K562 (cell line): ENCODE measurements around the gene CACNA1I. TPM values are rescaled to one million over a fixed set of nuclear protein-coding genes. Genes with fewer than 3 reads are reported as not detected.

Experiments used
- CEBPG ChIP-seq, 3 experiments: fragments of 200-800 bp in 1 of 3; sonication (Bioruptor generic) in 1 of 3; sonication (generic) in 1 of 3; formaldehyde crosslinking in 1 of 3; IDR thresholded peaks in 2 of 3; conservative IDR thresholded peaks in 1 of 3; 2 replicates each; pipeline versions ENCODE4 v1.6.1 to v1.8.0; 2016 to 2022; ENCODE audit warnings: missing compliant biosample characterization in 2 of 3, missing genetic modification characterization in 2 of 3, mild to moderate bottlenecking in 1 of 3, missing genetic modification reagents in 1 of 3
- EHMT2 ChIP-seq: fragments of 450-650 bp; IDR thresholded peaks from 2 replicates; pipeline ENCODE4 v1.6.1; 2018; ENCODE audit warnings: antibody characterized with exemption
- FIP1L1 ChIP-seq: fragments of 200-400 bp; formaldehyde crosslinking; IDR thresholded peaks from 2 replicates; pipeline ENCODE4 v1.6.1; 2018; ENCODE audit warnings: mild to moderate bottlenecking, low read depth, low read length; ENCODE audit not compliant: poor library complexity, severe bottlenecking
- KDM1A ChIP-seq, 2 experiments: fragments of 450-650 bp; IDR thresholded peaks; 2 replicates each; pipeline ENCODE4 v1.6.1; 2016; ENCODE audit warnings: mild to moderate bottlenecking in 2 of 2
- KLF10 ChIP-seq: fragments of 250-450 bp; sonication (Bioruptor Pico); IDR thresholded peaks from 2 replicates; pipeline ENCODE4 v1.6.1; 2021; ENCODE audit warnings: matching md5 sums
- NFXL1 ChIP-seq: fragments of 450-650 bp; formaldehyde crosslinking; IDR thresholded peaks from 2 replicates; pipeline ENCODE4 v1.4.0; 2021; ENCODE audit warnings: mild to moderate bottlenecking
- RBM39 ChIP-seq: fragments of 200-400 bp; formaldehyde crosslinking; optimal IDR thresholded peaks from 2 replicates; pipeline ENCODE3; 2018; ENCODE audit warnings: low read depth, low read length
- RFX7 ChIP-seq: fragments of 250-450 bp; sonication (Bioruptor Pico); IDR thresholded peaks from 2 replicates; pipeline ENCODE4 v1.5.1; 2021; ENCODE audit warnings: mild to moderate bottlenecking
- SREBF2 ChIP-seq: sonication (generic); formaldehyde crosslinking; IDR thresholded peaks from 2 replicates; pipeline ENCODE4 v1.4.0; 2020; ENCODE audit warnings: mild to moderate bottlenecking, missing genetic modification reagents
- ZNF133 ChIP-seq: fragments of 250-450 bp; sonication (Bioruptor Pico); IDR thresholded peaks from 2 replicates; pipeline ENCODE4 v1.4.0; 2020; ENCODE audit warnings: mild to moderate bottlenecking
- ZNF212 ChIP-seq: fragments of 450-650 bp; formaldehyde crosslinking; IDR thresholded peaks from 2 replicates; pipeline ENCODE4 v1.4.0; 2020; ENCODE audit warnings: mild to moderate bottlenecking
- ZNF79 ChIP-seq: fragments of 250-450 bp; sonication (Bioruptor Pico); IDR thresholded peaks from 2 replicates; pipeline ENCODE4 v1.4.0; 2020; ENCODE audit warnings: low read depth, mild to moderate bottlenecking, moderate library complexity
- polyA plus RNA-seq, 8 experiments: library from polyadenylated mRNA; depleted of rRNA in 4 of 8; stranded (reverse) in 5 of 8; unstranded in 3 of 8; fragments of >200 nt; fragmentation: Nextera tagmentation in 2 of 8; fragmentation: Illumina TruSeq in 1 of 8; extraction: Ambion mirVana in 2 of 8; extraction: Trizol in 1 of 8; gene quantifications; 2 replicates each; pipeline versions ENCODE4 v1.2.1 to v1.2.3, GENCODE V29; 2011 to 2014; ENCODE audit warnings: inconsistent platforms in 1 of 8, missing spikeins in 1 of 8
- total RNA-seq, 7 experiments: library from RNA; depleted of rRNA in 6 of 7; stranded (reverse); fragments of >200 nt in 6 of 7; fragmentation: Illumina TruSeq in 2 of 7; extraction: Trizol in 2 of 7; gene quantifications; 2 replicates each; pipeline versions ENCODE4 v1.2.1 to v1.2.3, GENCODE V29; 2011 to 2021; ENCODE audit warnings: low replicate concordance in 1 of 7
- TF ChIP-seq, protein P1 (sequence below): fragments of 450-650 bp; IDR thresholded peaks from 2 replicates; pipeline ENCODE4 v1.6.1; 2016; ENCODE audit warnings: low read depth
- TF ChIP-seq, protein P2 (sequence below): sonication (generic); formaldehyde crosslinking; IDR thresholded peaks from 2 replicates; pipeline ENCODE4 v1.8.1; 2023; ENCODE audit warnings: missing genetic modification reagents, mild to moderate bottlenecking, borderline replicate concordance

The CACNA1I gene
- total and polyA plus RNA-seq, 9 of the 15 experiments (the other 6 are each of a cell fraction or from before 2014, with no cell fraction given) = 0.01 to 0.79 (median 0.32) TPM; not detected in 1

- TF ChIP-seq CEBPG (CRISPR knock-in tag; IDR thresholded peaks at IDR 0.05) (no peak), CEBPG (tag; conservative IDR thresholded peaks at IDR 0.05 in 1 of 2, IDR thresholded peaks at IDR 0.05 in 1 of 2) (no peak), ZNF212 (CRISPR knock-in tag) (no peak), EHMT2 (no peak), ZNF79 (CRISPR knock-in tag) (no peak), RBM39 (no peak), ZNF133 (CRISPR knock-in tag) (no peak), RFX7 (no peak), NFXL1 (peak; percentile 63; the same call in 1 of the 2 replicates), KDM1A (IDR thresholded peaks at IDR 0.05) (no peak), KLF10 (CRISPR knock-in tag) (0 out of 2 replicates have a peak, but pooled peaks have one; percentile 10), SREBF2 (CRISPR knock-in tag) (no peak), FIP1L1 (no peak)
- TF ChIP-seq, protein P1, sequence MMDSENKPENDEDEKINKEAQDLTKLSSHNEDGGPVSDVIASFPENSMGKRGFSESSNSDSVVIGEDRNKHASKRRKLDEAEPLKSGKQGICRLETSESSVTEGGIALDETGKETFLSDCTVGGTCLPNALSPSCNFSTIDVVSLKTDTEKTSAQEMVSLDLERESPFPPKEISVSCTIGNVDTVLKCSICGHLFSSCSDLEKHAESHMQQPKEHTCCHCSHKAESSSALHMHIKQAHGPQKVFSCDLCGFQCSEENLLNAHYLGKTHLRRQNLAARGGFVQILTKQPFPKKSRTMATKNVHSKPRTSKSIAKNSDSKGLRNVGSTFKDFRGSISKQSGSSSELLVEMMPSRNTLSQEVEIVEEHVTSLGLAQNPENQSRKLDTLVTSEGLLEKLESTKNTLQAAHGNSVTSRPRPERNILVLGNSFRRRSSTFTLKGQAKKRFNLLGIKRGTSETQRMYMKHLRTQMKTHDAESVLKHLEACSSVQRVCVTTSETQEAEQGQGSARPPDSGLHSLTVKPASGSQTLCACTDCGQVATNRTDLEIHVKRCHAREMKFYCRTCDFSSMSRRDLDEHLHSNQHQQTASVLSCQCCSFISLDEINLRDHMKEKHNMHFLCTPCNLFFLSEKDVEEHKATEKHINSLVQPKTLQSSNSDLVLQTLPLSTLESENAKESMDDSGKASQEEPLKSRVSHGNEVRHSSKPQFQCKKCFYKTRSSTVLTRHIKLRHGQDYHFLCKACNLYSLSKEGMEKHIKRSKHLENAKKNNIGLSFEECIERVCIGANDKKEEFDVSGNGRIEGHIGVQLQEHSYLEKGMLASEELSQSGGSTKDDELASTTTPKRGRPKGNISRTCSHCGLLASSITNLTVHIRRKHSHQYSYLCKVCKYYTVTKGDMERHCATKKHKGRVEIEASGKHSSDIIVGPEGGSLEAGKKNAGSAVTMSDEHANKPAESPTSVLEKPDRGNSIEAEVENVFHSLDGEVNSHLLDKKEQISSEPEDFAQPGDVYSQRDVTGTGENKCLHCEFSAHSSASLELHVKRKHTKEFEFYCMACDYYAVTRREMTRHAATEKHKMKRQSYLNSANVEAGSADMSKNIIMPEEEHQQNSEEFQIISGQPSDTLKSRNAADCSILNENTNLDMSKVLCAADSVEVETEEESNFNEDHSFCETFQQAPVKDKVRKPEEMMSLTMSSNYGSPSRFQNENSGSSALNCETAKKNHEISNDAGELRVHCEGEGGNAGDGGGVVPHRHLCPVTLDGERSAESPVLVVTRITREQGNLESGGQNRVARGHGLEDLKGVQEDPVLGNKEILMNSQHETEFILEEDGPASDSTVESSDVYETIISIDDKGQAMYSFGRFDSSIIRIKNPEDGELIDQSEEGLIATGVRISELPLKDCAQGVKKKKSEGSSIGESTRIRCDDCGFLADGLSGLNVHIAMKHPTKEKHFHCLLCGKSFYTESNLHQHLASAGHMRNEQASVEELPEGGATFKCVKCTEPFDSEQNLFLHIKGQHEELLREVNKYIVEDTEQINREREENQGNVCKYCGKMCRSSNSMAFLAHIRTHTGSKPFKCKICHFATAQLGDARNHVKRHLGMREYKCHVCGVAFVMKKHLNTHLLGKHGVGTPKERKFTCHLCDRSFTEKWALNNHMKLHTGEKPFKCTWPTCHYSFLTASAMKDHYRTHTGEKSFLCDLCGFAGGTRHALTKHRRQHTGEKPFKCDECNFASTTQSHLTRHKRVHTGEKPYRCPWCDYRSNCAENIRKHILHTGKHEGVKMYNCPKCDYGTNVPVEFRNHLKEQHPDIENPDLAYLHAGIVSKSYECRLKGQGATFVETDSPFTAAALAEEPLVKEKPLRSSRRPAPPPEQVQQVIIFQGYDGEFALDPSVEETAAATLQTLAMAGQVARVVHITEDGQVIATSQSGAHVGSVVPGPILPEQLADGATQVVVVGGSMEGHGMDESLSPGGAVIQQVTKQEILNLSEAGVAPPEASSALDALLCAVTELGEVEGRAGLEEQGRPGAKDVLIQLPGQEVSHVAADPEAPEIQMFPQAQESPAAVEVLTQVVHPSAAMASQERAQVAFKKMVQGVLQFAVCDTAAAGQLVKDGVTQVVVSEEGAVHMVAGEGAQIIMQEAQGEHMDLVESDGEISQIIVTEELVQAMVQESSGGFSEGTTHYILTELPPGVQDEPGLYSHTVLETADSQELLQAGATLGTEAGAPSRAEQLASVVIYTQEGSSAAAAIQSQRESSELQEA = no peak
- TF ChIP-seq, protein P2, sequence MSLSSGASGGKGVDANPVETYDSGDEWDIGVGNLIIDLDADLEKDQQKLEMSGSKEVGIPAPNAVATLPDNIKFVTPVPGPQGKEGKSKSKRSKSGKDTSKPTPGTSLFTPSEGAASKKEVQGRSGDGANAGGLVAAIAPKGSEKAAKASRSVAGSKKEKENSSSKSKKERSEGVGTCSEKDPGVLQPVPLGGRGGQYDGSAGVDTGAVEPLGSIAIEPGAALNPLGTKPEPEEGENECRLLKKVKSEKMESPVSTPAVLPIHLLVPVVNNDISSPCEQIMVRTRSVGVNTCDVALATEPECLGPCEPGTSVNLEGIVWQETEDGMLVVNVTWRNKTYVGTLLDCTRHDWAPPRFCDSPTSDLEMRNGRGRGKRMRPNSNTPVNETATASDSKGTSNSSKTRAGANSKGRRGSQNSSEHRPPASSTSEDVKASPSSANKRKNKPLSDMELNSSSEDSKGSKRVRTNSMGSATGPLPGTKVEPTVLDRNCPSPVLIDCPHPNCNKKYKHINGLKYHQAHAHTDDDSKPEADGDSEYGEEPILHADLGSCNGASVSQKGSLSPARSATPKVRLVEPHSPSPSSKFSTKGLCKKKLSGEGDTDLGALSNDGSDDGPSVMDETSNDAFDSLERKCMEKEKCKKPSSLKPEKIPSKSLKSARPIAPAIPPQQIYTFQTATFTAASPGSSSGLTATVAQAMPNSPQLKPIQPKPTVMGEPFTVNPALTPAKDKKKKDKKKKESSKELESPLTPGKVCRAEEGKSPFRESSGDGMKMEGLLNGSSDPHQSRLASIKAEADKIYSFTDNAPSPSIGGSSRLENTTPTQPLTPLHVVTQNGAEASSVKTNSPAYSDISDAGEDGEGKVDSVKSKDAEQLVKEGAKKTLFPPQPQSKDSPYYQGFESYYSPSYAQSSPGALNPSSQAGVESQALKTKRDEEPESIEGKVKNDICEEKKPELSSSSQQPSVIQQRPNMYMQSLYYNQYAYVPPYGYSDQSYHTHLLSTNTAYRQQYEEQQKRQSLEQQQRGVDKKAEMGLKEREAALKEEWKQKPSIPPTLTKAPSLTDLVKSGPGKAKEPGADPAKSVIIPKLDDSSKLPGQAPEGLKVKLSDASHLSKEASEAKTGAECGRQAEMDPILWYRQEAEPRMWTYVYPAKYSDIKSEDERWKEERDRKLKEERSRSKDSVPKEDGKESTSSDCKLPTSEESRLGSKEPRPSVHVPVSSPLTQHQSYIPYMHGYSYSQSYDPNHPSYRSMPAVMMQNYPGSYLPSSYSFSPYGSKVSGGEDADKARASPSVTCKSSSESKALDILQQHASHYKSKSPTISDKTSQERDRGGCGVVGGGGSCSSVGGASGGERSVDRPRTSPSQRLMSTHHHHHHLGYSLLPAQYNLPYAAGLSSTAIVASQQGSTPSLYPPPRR = no peak
Measured at GRCh38 chr22:39522567-39523300, 47.8 kb upstream of the CACNA1I start (continued).
